ENCODE measurements around the gene KCNJ10.

GRCh38 chr1:159996653-159997052, 73.3 kb downstream of the KCNJ10 start:
- TF ChIP-seq, protein P1, sequence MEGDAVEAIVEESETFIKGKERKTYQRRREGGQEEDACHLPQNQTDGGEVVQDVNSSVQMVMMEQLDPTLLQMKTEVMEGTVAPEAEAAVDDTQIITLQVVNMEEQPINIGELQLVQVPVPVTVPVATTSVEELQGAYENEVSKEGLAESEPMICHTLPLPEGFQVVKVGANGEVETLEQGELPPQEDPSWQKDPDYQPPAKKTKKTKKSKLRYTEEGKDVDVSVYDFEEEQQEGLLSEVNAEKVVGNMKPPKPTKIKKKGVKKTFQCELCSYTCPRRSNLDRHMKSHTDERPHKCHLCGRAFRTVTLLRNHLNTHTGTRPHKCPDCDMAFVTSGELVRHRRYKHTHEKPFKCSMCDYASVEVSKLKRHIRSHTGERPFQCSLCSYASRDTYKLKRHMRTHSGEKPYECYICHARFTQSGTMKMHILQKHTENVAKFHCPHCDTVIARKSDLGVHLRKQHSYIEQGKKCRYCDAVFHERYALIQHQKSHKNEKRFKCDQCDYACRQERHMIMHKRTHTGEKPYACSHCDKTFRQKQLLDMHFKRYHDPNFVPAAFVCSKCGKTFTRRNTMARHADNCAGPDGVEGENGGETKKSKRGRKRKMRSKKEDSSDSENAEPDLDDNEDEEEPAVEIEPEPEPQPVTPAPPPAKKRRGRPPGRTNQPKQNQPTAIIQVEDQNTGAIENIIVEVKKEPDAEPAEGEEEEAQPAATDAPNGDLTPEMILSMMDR (IDR thresholded peaks at IDR 0.05; ENCODE audit: low read depth, low read length, poor library complexity, severe bottlenecking) = no peak
- no peak for TF ChIP-seq EZH2phosphoT487 (IDR thresholded peaks at IDR 0.05; ENCODE audit: borderline replicate concordance, low read length)
